Spleen (tissue), 11 donors: ENCODE data around the gene VAV2. TPM values are rescaled to one million over a fixed set of nuclear protein-coding genes. Genes with fewer than 3 reads are reported as not detected.
A peak's percentile ranks its signal among the peaks of the same experiment; 100 is the strongest.

Source experiments
- DNase-seq: peaks from one replicate; pipeline ENCODE4 v3.0.0-alpha.2; 2020
- H3K27ac ChIP-seq, 8 donors: fragments of 200-600 bp; sonication (generic) in 7 of 8; 1 replicate in 4 of 8; 2 replicates in 4 of 8; pipeline versions ENCODE4 v1.5.0 to v1.8.0; 2016 to 2021; ENCODE audit warnings: inconsistent platforms in 4 of 8, mild to moderate bottlenecking in 4 of 8, moderate library complexity in 1 of 8
- H3K27me3 ChIP-seq, 7 donors: fragments of 200-600 bp; sonication (generic) in 6 of 7; replicated peaks in 1 of 7; 1 replicate in 4 of 7; 2 replicates in 3 of 7; pipeline versions ENCODE4 v1.5.0 to v1.8.0; 2016 to 2021; ENCODE audit warnings: inconsistent platforms in 3 of 7, mild to moderate bottlenecking in 1 of 7
- H3K36me3 ChIP-seq, 6 donors: fragments of 200-600 bp; sonication (generic) in 5 of 6; 1 replicate in 4 of 6; 2 replicates in 2 of 6; pipeline versions ENCODE4 v1.5.0 to v1.8.0; 2016 to 2021; ENCODE audit warnings: inconsistent platforms in 2 of 6
- H3K4me1 ChIP-seq, 6 donors: fragments of 200-600 bp; sonication (generic) in 5 of 6; 1 replicate in 3 of 6; 2 replicates in 3 of 6; pipeline versions ENCODE4 v1.5.0 to v1.8.0; 2016 to 2021; ENCODE audit warnings: inconsistent platforms in 3 of 6
- H3K4me3 ChIP-seq, 8 donors: fragments of 200-600 bp; sonication (generic) in 7 of 8; 1 replicate in 4 of 8; 2 replicates in 4 of 8; pipeline versions ENCODE4 v1.5.0 to v1.8.0; 2016 to 2021; ENCODE audit warnings: inconsistent platforms in 4 of 8, mild to moderate bottlenecking in 4 of 8, moderate library complexity in 2 of 8
- H3K9me3 ChIP-seq, 8 donors: fragments of 200-600 bp; sonication (generic) in 7 of 8; 1 replicate in 4 of 8; 2 replicates in 4 of 8; pipeline versions ENCODE4 v1.5.0 to v1.8.0; 2016 to 2021; ENCODE audit warnings: inconsistent platforms in 4 of 8
- POLR2A ChIP-seq, 3 donors: fragments of 450-650 bp; IDR thresholded peaks; one replicate each; pipeline ENCODE4 v1.5.1; 2017; ENCODE audit warnings: antibody characterized with exemption in 3 of 3, mild to moderate bottlenecking in 1 of 3
- POLR2AphosphoS5 ChIP-seq, 3 donors: sonication (generic); formaldehyde crosslinking; IDR thresholded peaks; one replicate each; pipeline ENCODE4 v1.5.1; 2017; ENCODE audit warnings: antibody characterized with exemption in 3 of 3
- WGBS, 5 donors: extraction: QIAGEN DNeasy Blood & Tissue Kit in 3 of 5; methylation state at CpG; one replicate each; pipeline versions ENCODE4 v1.1.5 to v1.1.7; 2013 to 2018; 5-methylcytosine and 5-hydroxymethylcytosine counted together
- intact Hi-C: fragments of 100-400 bp; cut with DNase I; formaldehyde crosslinking; loops from one replicate; pipeline ENCODE4 v1.15.0; 2023; ENCODE audit warnings: low total_unique reads
- polyA plus RNA-seq, 3 donors: library from polyadenylated mRNA; stranded (reverse); fragments of 200-250 nt; gene quantifications; one replicate each; pipeline ENCODE4 v1.2.1, GENCODE V29; 2013
- total RNA-seq, 7 donors: library from RNA; depleted of rRNA in 3 of 7; stranded (reverse); fragments of >200 nt in 3 of 7; fragmentation: NEBNext Ultra II Directional in 4 of 7; extraction: Animal tissue kit (Norgen Biotek cat#: 25700) in 4 of 7; gene quantifications; one replicate each; pipeline versions ENCODE4 v1.1.0 to v1.2.1, GENCODE V29; 2016 to 2021
- TF ChIP-seq, protein P1 (sequence below), 11 experiments: fragments of 200-600 bp in 7 of 11; fragments of 450-650 bp in 4 of 11; sonication (generic) in 4 of 11; IDR thresholded peaks in 8 of 11; conservative IDR thresholded peaks in 3 of 11; 1 replicate in 7 of 11; 2 replicates in 4 of 11; pipeline versions ENCODE4 v1.4.0 to v1.8.0; 2016 to 2021; ENCODE audit warnings: antibody characterized with exemption in 11 of 11, inconsistent platforms in 4 of 11, mild to moderate bottlenecking in 1 of 11
- donor health status: healthy with polysubstance abuse.
- donor health status: DM: no; HTN: no; CAD: no; lungs with moderate emphysema.
- donor health status: DM: no; HTN: no; CAD: no.
- donor health status: Bipolar disorder and iron deficiency.
- donor health status: healthy.
- donor health status: DM: no; HTN: no; CAD: no.
- donor health status: DM: yes; HTN: yes; CAD: no.

Gene VAV2
- total and polyA plus RNA-seq, 10 donors: 14.2 to 39.2 (median 23.3) TPM

DNA sequence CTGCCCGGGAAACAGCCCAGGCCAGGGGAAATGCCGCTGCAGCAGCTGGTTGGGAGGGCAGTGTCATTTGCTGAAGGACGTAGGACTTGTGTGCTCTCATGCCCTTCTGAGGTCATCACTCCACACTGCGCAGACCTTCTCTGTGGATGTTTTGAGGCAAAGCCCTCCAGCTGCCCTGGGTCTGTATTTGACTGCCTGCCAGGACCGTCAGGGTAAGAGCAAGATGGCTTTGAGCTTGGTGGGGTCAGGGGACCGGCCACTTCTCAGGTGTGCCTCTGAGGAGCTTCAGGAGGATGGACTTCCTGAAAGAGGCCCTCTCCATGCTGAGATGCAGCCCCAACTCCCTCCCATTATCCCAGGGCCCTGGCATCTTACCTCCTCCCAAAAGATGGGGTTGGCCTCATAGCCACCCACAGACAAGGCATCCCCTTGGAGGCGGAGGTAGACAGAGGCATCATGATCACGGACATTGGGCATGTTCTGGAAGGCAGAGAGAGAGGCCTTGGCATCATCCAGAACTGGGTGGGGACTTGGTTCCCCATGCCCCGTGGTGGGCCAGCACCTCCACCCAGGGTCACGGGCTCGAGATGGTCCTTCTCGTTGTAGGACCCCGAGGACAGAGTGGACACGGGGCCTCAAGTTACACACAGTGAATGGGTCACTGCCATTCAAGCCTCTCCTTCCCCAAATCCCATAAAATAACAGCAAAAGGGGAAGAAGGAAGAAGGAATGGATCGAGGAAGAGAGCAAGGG, 273.4 kb downstream of the VAV2 start:
- WGBS, 5 donors: 88 to 92% (median 89%) methylated on average over 14 to 15 of the region's 15 CpGs
- no peak overlapping the region for H3K27ac ChIP-seq
- TF ChIP-seq, protein P1, sequence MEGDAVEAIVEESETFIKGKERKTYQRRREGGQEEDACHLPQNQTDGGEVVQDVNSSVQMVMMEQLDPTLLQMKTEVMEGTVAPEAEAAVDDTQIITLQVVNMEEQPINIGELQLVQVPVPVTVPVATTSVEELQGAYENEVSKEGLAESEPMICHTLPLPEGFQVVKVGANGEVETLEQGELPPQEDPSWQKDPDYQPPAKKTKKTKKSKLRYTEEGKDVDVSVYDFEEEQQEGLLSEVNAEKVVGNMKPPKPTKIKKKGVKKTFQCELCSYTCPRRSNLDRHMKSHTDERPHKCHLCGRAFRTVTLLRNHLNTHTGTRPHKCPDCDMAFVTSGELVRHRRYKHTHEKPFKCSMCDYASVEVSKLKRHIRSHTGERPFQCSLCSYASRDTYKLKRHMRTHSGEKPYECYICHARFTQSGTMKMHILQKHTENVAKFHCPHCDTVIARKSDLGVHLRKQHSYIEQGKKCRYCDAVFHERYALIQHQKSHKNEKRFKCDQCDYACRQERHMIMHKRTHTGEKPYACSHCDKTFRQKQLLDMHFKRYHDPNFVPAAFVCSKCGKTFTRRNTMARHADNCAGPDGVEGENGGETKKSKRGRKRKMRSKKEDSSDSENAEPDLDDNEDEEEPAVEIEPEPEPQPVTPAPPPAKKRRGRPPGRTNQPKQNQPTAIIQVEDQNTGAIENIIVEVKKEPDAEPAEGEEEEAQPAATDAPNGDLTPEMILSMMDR (IDR thresholded peaks at IDR 0.05 in 8 of 11, conservative IDR thresholded peaks at IDR 0.05 in 3 of 11): no peak
- TF ChIP-seq POLR2A (IDR thresholded peaks at IDR 0.05): no peak
- no peak for TF ChIP-seq POLR2AphosphoS5 (IDR thresholded peaks at IDR 0.05)
- peak; percentile 44 for DNase-seq
- no peaks in the 10 kb centered on the region for H3K9me3 ChIP-seq
- intact Hi-C loops: no loop called here
- no peaks in the 10 kb centered on the region for H3K36me3 ChIP-seq
- no peak overlapping the region for H3K4me3 ChIP-seq
- H3K4me1 ChIP-seq: peaks cover 0 to 26% (median 7%) of the 10 kb centered on the region in 6 donors
- H3K27me3 ChIP-seq: peaks cover 0 to 55% (median 0%) of the 10 kb centered on the region in 7 donors

DNA sequence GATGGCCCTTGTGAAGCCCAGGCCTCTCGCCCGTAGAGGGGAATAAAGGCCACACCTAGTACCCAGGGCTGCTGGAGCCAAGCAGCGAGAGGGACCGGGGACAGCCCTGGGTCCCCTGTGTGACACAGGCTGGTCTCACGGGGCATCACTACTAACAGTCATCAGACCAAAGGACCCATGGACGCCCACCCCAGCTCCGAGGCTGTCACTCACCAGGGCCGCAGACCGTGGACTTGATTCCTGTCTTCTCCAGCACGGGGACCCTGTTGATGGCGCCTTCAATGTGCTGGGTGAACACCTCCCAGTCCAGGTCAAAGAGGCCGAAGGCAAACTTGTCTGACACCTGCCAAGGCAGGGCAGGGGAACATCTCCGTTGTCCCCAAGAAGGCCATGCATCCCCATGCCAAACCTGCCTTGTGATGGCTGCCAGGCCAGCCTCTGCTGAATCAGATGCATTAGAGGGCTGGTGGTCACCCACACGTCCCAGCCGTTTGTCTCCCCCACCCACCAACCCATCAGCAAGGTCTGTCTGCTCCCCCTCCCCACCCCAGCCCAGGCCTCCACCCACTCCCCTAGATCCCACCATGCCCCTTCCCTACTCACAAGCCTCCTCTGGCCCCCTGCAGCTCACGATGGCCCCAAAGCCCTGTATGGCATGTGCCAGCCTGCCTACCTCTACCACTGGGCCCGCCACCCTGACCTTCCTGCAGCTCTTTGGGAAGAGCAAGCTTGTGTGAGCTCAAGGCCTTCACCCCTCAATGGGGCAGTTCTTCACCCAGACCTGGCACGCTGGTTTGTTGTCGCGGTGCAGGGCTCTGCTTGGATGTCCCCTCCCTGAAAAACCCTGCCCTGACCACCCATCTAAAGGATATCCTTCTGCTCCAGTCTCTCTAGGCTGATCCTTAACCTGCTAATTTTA, 274.8 kb downstream of the VAV2 start:
- TF ChIP-seq POLR2A (IDR thresholded peaks at IDR 0.05) (no peak), POLR2AphosphoS5 (IDR thresholded peaks at IDR 0.05) (no peak)
- Histone ChIP-seq H3K27me3 (peaks cover 0 to 69% (median 0%) of the 10 kb centered on the region in 7 donors), H3K4me1 (peaks cover 0 to 37% (median 7%) of the 10 kb centered on the region in 6 donors), H3K27ac (no peak overlapping the region), H3K4me3 (no peak overlapping the region), H3K9me3 (no peaks in the 10 kb centered on the region), H3K36me3 (no peaks in the 10 kb centered on the region)
- WGBS, 5 donors: 83 to 96% (median 91%) methylated on average over 11 to 20 of the region's 20 CpGs
- DNase-seq: peak; percentile 51
- intact Hi-C loops: no loop called here

DNA sequence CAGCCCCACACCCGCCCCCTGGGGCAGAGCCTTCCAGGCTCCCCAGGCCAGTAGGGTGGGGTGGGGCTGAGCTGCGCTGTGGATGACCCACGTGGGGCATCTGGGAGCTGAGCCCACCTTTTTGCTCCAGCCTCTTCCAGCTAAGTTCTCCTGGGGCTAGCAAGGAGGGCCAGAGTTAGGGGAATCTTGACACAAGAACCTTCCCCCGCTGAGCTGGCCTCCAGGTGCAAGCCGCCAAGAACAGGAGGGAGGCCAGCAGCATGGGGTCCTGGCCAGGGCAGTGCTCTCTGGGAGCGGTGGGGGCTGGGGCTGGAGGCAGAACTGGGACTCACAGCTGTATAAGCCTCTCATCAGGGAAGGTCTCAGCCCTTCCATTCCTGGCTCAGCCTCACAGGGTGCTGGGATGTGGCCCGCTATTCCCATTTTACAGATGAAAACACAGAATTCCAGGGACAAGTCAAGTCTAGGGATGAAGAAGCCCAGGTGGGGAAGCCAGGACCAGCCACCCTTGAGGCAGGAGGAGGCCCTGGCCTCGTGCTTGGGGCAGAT, 275.5 kb downstream of the VAV2 start:
- 47 to 85% (median 80%) methylated on average over 3 to 8 of the region's 8 CpGs for WGBS, 5 donors
- TF ChIP-seq POLR2AphosphoS5 (IDR thresholded peaks at IDR 0.05) (no peak), POLR2A (IDR thresholded peaks at IDR 0.05) (no peak)
- TF ChIP-seq, protein P1 (IDR thresholded peaks at IDR 0.05 in 8 of 11, conservative IDR thresholded peaks at IDR 0.05 in 3 of 11): no peak
- peak overlapping the region in 1 of 8 donors; percentile 58 for H3K27ac ChIP-seq
- H3K36me3 ChIP-seq: no peaks in the 10 kb centered on the region
- no peaks in the 10 kb centered on the region for H3K9me3 ChIP-seq
- peaks cover 0 to 37% (median 7%) of the 10 kb centered on the region in 6 donors for H3K4me1 ChIP-seq
- DNase-seq: no peak
- H3K4me3 ChIP-seq: no peak overlapping the region
- intact Hi-C loops: no loop called here
- H3K27me3 ChIP-seq: peaks cover 0 to 74% (median 0%) of the 10 kb centered on the region in 7 donors

DNA sequence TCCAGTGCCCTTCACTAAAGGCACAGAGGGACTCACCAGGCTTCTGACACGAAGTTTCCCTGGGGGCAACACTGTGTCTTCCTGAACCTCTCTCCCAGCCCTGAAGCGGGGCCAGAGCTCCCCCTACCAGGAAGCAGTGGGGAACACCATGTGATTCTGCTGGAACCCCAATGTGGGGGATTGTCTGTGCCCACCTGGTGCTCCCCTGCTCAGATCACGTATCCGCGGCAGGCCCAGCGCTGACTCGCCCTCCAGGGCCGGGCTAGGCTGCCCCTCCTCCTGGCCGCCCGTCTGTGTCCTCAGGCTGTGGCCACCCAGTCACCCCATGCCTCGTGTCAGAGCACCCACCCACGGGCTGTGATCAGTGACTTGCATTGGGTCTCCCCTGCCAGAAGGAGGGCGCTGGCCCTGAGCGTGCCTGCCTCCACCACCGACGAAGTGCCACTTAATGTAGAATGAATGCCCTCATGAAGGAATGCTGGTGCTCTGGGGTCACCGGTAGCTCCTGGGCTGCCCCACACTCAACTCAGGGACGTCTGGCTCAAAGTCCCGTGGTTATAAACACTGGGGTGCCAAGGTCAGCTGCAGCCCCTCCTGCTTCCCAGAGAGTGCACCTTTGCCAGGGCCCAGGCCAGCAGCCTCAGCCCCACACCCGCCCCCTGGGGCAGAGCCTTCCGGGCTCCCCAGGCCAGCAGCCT, 276.1 kb downstream of the VAV2 start:
- intact Hi-C loops: no loop called here
- TF ChIP-seq POLR2AphosphoS5 (IDR thresholded peaks at IDR 0.05): no peak
- TF ChIP-seq, protein P1 (IDR thresholded peaks at IDR 0.05 in 8 of 11, conservative IDR thresholded peaks at IDR 0.05 in 3 of 11): peak in 6 of 11 experiments; percentile 13 to 44 (median 28)
- no peak overlapping the region for H3K4me3 ChIP-seq
- H3K27ac ChIP-seq: peak overlapping the region in 3 of 8 donors; percentile 36 to 58 (median 48)
- peaks cover 0 to 37% (median 7%) of the 10 kb centered on the region in 6 donors for H3K4me1 ChIP-seq
- H3K9me3 ChIP-seq: no peaks in the 10 kb centered on the region
- 70 to 80% (median 71%) methylated on average over 16 to 21 of the region's 21 CpGs for WGBS, 5 donors
- no peaks in the 10 kb centered on the region for H3K36me3 ChIP-seq
- DNase-seq: peak; percentile 74
- H3K27me3 ChIP-seq: peaks cover 0 to 74% (median 0%) of the 10 kb centered on the region in 7 donors
